OCI-LY7 (cell line): Measurements from ENCODE around the gene SLC15A5. TPM values are rescaled to one million over a fixed set of nuclear protein-coding genes. Genes with fewer than 3 reads are reported as not detected.

Experiments used
- BruUV-seq: library from RNA; stranded (reverse); fragments of 400-500 nt; replicated peaks from 2 replicates; lab custom pipeline; 2021; lab: Mats Ljungman, UMichigan
- CTCF ChIA-PET: fragments of 300-600 bp; sonication (Branson Sonifier 250); formaldehyde crosslinking; loops from one replicate; lab custom pipeline; 2022; ENCODE audit warnings: antibody characterized with exemption; ENCODE audit not compliant: unreplicated experiment; lab: Charles Lee
- POLR2A ChIA-PET: fragments of 300-600 bp; sonication (Branson Sonifier 250); formaldehyde crosslinking; loops from one replicate; lab custom pipeline; 2022; ENCODE audit warnings: antibody characterized with exemption; lab: Charles Lee
- DNase-seq: peaks from one replicate; pipeline ENCODE4 v3.0.0-alpha.2; 2015; ENCODE audit warnings: low spot score
- H2AFZ ChIP-seq: fragments of 200-600 bp; sonication (generic), shearing (Covaris generic); 2 replicates; pipeline ENCODE4 v1.6.1; 2014; ENCODE audit warnings: mild to moderate bottlenecking, antibody characterized with exemption, low read length, moderate library complexity
- H3K27ac ChIP-seq: fragments of 200-600 bp; sonication (generic); 2 replicates; pipeline ENCODE4 v1.5.1; 2014; ENCODE audit warnings: mixed run types, low read depth, mild to moderate bottlenecking, moderate library complexity, low read length, inconsistent platforms; ENCODE audit not compliant: poor library complexity, severe bottlenecking
- H3K36me3 ChIP-seq: fragments of 200-600 bp; sonication (generic); 2 replicates; pipeline ENCODE4 v1.6.1; 2014; ENCODE audit warnings: mild to moderate bottlenecking, antibody characterized with exemption, low read length, moderate library complexity, mixed read lengths; ENCODE audit not compliant: insufficient read depth
- H3K4me1 ChIP-seq: fragments of 200-600 bp; sonication (generic); 2 replicates; pipeline ENCODE4 v1.5.1; 2014; ENCODE audit warnings: mild to moderate bottlenecking, low read length; ENCODE audit not compliant: insufficient read depth, poor library complexity, severe bottlenecking
- H3K4me2 ChIP-seq: fragments of 200-600 bp; sonication (generic); 2 replicates; pipeline ENCODE4 v1.6.1; 2014; ENCODE audit warnings: mild to moderate bottlenecking, low read length
- H3K4me3 ChIP-seq: fragments of 200-600 bp; sonication (generic); 2 replicates; pipeline ENCODE4 v1.5.1; 2014; ENCODE audit warnings: mild to moderate bottlenecking, low read depth, low read length; ENCODE audit not compliant: poor library complexity, severe bottlenecking
- H3K79me2 ChIP-seq: fragments of 200-600 bp; sonication (generic); 2 replicates; pipeline ENCODE4 v1.6.1; 2016; ENCODE audit warnings: low read depth, mild to moderate bottlenecking, low read length, moderate library complexity, mixed read lengths; ENCODE audit not compliant: insufficient read depth
- H3K9me2 ChIP-seq: fragments of 200-600 bp; sonication (generic); 2 replicates; pipeline ENCODE4 v1.6.1; 2016; ENCODE audit warnings: mild to moderate bottlenecking, low read length, mixed read lengths; ENCODE audit not compliant: insufficient read depth
- H3K9me3 ChIP-seq: fragments of 200-600 bp; sonication (generic); 2 replicates; pipeline ENCODE4 v1.6.1; 2014; ENCODE audit warnings: mild to moderate bottlenecking, mixed run types, low read length, mixed read lengths
- H4K20me1 ChIP-seq: fragments of 200-600 bp; sonication (generic); 2 replicates; pipeline ENCODE4 v1.6.1; 2014; ENCODE audit warnings: mild to moderate bottlenecking, antibody characterized with exemption, low read length, moderate library complexity, mixed read lengths; ENCODE audit not compliant: insufficient read depth
- CTCF ChIP-seq: fragments of 200-600 bp; sonication (generic); conservative IDR thresholded peaks from 2 replicates; pipeline ENCODE4 v1.5.1; 2014; ENCODE audit warnings: mild to moderate bottlenecking, antibody characterized with exemption, low read length, moderate library complexity, mixed read lengths
- EZH2phosphoT487 ChIP-seq: fragments of 200-600 bp; sonication (generic); IDR thresholded peaks from 2 replicates; pipeline ENCODE4 v1.6.1; 2018; ENCODE audit warnings: low read depth, borderline replicate concordance, mild to moderate bottlenecking, mixed run types, antibody characterized with exemption, low read length, moderate library complexity, mixed read lengths
- intact Hi-C: fragments of 100-400 bp; cut with micrococcal nuclease; formaldehyde crosslinking; loops from one replicate; pipeline ENCODE4 v1.10.0; 2022; ENCODE audit not compliant: unreplicated experiment
- total RNA-seq, 2 experiments: library from RNA; depleted of rRNA in 1 of 2; stranded (reverse); fragments of >200 nt in 1 of 2; shearing (Covaris generic) in 1 of 2; gene quantifications; 2 replicates each; pipeline ENCODE4 v1.2.3, GENCODE V29; 2014 to 2022

The SLC15A5 gene
- total RNA-seq, 2 experiments from 2014 or later, result not detected

DNA sequence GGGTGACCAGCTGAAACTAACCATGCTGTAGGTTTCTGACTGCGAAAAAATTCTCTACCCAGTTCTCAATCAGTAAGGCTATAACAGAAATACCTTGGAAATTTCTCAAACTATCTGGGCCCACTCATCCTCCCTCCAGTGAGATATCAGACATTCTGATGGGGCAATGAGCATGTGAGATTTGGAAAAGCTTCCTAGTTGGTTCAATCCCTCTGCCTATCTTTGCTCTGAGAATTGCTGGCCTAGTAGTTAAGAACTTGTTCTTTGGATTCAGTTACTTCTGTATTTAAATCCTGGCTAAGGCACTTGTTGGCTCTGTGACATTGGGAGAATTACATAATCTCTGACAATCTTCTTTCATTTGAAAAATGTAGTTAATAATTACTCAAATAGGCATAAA is 119.4 kb downstream of the SLC15A5 start:
- CTCF ChIA-PET, result no interaction called here
- TF ChIP-seq EZH2phosphoT487 (no peak), CTCF (no peak)
- Histone ChIP-seq H3K79me2 (no peaks in the 10 kb centered on the region), H3K4me2 (no peak overlapping the region), H3K27ac (no peak overlapping the region), H2AFZ (no peak overlapping the region), H3K4me3 (no peak overlapping the region), H3K4me1 (no peaks in the 10 kb centered on the region), H3K9me2 (no peaks in the 10 kb centered on the region), H3K36me3 (no peaks in the 10 kb centered on the region), H3K9me3 (no peaks in the 10 kb centered on the region), H4K20me1 (no peaks in the 10 kb centered on the region)
- no peak for DNase-seq
- no TSS peak for BruUV-seq
- intact Hi-C loops, result no loop called here
- POLR2A ChIA-PET, result no interaction called here

- Histone ChIP-seq H4K20me1 (no peaks in the 10 kb centered on the region), H3K4me1 (no peaks in the 10 kb centered on the region), H3K27ac (no peak overlapping the region), H3K4me2 (no peak overlapping the region), H3K9me3 (no peaks in the 10 kb centered on the region), H3K9me2 (no peaks in the 10 kb centered on the region), H3K79me2 (no peaks in the 10 kb centered on the region), H2AFZ (no peak overlapping the region), H3K36me3 (no peaks in the 10 kb centered on the region), H3K4me3 (no peak overlapping the region)
- intact Hi-C loops, result no loop called here
- TF ChIP-seq EZH2phosphoT487 (no peak), CTCF (no peak)
- no TSS peak for BruUV-seq
- ChIA-PET POLR2A (no interaction called here), CTCF (no interaction called here)
- no peak for DNase-seq
Measured at GRCh38 chr12:16155938-16156337, 121.5 kb downstream of the SLC15A5 start.

- H3K4me3 ChIP-seq, result no peak overlapping the region
- H3K9me3 ChIP-seq, result no peaks in the 10 kb centered on the region
- BruUV-seq, result no TSS peak
- H3K36me3 ChIP-seq, result no peaks in the 10 kb centered on the region
- intact Hi-C loops, result no loop called here
- DNase-seq, result no peak
- CTCF ChIA-PET, result no interaction called here
- no peaks in the 10 kb centered on the region for H3K9me2 ChIP-seq
- H3K4me1 ChIP-seq, result no peaks in the 10 kb centered on the region
- TF ChIP-seq CTCF (no peak), EZH2phosphoT487 (no peak)
- no peaks in the 10 kb centered on the region for H4K20me1 ChIP-seq
- no peak overlapping the region for H3K27ac ChIP-seq
- H3K79me2 ChIP-seq, result no peaks in the 10 kb centered on the region
- POLR2A ChIA-PET, result interaction anchor here (1.2 kb wide), 1 partner anchor 12 kb away, joined by 3 read pairs; no protein-coding TSS in a partner anchor
- no peak overlapping the region for H2AFZ ChIP-seq
- H3K4me2 ChIP-seq, result no peak overlapping the region
Measured at GRCh38 chr12:16154990-16155389, 122.5 kb downstream of the SLC15A5 start.
